Fibroblast of skin of left biceps (primary cell): Measurements from ENCODE around the gene NKAIN2.

Experiments used
- DNase-seq, 2 experiments: peaks; one replicate each; pipeline ENCODE4 v3.0.0-alpha.2; 2013; ENCODE audit warnings: low read depth in 2 of 2

The NKAIN2 gene

GRCh38 chr6:124567401-124567800 is 763.7 kb downstream of the NKAIN2 start:
- no peak for DNase-seq

GRCh38 chr6:124573953-124574352 is 770.3 kb downstream of the NKAIN2 start:
- DNase-seq, result no peak

- DNase-seq, result no peak
Measured at GRCh38 chr6:124577734-124578281, 774.1 kb downstream of the NKAIN2 start.

DNA sequence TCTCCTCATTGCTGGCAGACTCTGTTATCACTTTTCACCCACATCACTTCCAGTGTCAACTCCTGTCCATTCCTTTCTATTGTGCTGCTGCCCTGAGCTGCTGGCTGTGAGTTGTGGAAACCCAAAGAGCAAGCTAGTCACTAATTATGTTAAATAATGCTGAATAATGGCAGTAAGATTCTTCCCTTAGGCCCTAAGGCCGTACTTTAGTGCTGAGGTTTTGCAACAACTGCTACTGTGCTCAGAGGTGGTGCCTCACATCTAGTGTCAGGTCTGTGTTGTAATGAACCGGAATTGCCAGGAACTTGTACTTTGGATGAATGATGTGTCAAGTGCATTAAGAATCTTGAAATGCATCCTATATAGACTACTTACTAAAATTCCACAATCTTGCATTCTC is 786.3 kb downstream of the NKAIN2 start:
- DNase-seq, result no peak

GRCh38 chr6:124599656-124600055 is 796.0 kb downstream of the NKAIN2 start:
- no peak for DNase-seq

DNA sequence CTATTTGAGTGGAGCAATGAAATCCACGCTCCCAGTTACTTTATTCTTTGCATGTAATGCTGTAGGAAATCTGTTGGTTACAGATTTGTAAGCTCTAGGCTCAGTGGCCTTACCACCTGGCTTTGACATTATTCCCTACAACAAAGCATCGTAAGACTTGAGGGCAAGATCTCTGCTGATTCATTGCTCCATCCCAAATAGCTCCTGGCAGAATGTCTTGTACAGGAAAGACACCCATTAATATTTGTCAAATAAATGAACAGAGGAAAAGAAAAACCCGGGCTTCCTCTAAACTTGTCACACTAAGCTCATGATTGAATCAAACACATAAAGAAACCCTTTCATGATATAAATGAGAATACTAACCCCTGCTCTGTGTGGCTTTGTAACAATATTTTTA is 801.1 kb downstream of the NKAIN2 start:
- no peak for DNase-seq

- DNase-seq, result no peak
Measured at GRCh38 chr6:124607119-124607627, 803.5 kb downstream of the NKAIN2 start.

- no peak for DNase-seq
Measured at GRCh38 chr6:124613031-124613430, 809.4 kb downstream of the NKAIN2 start.

- DNase-seq, result no peak
Measured at GRCh38 chr6:124622351-124622750, 818.7 kb downstream of the NKAIN2 start.

DNA sequence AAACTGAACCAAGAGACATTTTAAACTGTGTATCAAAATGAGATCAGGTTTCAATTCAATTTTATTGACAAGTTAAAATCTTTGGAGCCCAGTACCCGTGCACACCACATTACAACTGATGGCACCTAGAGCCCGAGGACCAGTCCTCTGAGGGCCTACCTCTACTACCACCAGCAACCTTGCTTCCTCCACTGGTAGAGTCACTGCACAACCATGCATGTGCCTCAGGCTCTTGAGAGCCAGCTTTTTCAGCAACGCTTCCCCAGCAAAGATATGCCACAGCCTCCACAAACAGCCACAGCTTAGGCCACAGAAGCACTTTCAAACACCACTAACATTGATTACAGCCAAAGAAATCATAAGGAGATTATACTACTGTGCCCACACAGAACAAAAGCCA is 830.0 kb downstream of the NKAIN2 start:
- no peak for DNase-seq

DNA sequence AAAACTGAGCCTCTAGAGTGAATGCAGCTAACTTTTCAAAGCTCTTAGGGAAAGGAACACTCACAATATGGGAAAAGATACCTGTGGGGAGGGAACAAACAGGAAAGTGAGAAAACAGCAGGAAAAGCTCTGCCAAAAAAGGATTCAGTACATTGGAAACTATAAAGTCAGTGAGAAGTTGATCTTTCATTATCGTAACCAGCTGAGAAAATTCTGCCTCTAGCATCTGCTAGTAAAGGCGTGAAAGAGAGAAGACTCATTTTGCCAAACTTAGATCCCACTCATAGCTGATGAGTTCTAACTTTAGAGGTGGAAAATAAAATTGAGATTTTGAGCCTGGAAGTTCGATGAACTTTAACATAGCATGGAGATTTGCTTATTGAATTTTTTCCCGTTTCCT is 836.8 kb downstream of the NKAIN2 start:
- DNase-seq, result no peak

DNA sequence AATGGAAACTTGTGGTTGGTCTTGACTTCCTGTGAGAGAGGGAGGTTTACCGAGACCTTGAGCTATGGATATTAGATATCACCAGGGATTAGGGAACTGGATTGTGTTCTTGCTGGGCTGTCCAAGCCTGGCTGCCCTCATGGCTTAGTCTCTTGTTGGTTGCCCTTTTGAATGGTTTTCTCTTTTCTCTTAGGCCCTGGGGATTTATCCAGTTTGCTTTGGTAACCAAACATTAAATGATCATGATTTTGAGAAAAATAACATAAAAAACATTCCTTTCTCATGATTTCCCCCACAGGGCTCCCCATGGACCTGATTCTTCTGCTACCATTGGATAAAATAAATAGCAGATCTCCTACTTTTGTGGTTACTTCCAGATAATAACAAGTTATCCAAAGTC is 852.2 kb downstream of the NKAIN2 start:
- no peak for DNase-seq

- DNase-seq, result no peak
Measured at GRCh38 chr6:124658053-124658452, 854.4 kb downstream of the NKAIN2 start.

DNA sequence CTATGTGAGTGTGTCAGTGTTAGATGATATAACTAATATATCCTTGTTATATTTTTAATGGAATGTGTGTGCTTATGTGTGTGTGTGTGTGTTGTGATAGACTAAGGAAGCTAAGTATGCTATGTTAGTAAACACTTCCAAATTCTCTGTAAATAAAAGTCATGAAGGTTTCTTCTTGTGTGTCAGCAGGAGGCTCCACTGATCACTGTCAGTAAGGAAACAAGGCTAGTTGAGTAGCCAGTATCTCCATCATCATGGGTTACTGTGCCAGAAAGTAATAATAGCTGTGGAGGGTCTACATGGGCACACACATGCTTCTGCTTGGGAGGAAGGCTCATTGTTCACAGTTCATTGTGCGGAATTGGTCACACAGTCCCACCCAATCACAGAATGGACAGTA is 855.8 kb downstream of the NKAIN2 start:
- no peak for DNase-seq

DNA sequence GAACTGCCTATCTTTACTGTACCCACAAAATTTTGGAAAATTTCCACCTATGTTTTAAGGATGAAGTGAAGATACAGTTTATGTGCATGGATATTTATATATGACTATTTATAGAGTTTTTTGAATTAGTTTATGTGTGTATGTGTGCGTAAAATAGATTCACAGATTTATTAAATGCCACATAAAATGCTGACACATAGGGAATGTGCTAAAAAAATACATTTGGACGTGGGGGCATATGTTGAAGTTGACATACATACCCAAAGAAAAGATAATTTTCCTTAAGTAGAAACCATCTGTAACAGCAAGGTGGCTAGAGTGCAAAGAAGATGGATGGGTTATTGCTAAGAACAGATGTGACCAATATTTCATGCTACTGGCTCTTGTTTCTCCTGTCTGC is 856.5 kb downstream of the NKAIN2 start:
- DNase-seq, result no peak

GRCh38 chr6:124661097-124661661 is 857.5 kb downstream of the NKAIN2 start:
- DNase-seq, result no peak

GRCh38 chr6:124668028-124668427 is 864.4 kb downstream of the NKAIN2 start:
- DNase-seq, result no peak

- DNase-seq, result no peak
Measured at GRCh38 chr6:124669713-124670480, 866.2 kb downstream of the NKAIN2 start.

DNA sequence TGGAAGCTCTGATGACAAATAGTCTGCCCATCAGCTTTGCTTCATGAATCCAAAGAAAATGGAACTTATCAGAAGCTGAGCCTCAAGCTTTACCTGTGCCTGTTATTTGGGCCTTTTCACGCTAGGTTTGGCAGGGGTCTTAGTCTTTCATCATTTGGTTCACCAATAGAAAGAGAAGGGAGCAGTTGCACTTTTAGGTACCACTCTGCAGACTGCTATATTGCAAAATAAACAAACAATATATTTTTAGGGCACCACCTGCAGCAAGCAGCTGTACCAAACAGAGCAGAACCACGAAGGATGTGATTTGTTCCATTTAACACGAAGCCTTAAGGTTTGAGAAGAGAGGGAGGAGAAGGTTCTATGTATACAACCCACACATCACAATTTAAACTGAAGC is 867.1 kb downstream of the NKAIN2 start:
- no peak for DNase-seq

- no peak for DNase-seq
Measured at GRCh38 chr6:124671324-124671723, 867.7 kb downstream of the NKAIN2 start.

DNA sequence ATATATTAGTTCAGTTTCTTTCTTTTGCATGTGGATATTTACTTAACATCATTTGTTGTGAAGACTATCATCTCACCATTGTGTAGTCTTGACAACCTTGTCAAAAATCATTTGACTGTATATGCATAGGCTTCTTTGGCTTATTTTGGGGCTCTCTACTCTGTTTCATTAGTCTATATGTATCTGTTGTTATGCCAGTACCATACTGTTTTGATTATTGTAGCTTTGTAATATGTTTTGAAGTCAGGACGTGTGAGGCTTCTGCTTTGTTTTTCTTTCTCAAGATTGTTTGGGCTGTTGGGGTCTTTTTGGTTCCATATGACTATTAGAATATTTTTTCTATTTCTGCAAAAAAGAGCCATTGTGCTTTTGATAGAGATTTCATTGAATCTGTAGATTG is 870.4 kb downstream of the NKAIN2 start:
- no peak for DNase-seq

- DNase-seq, result peak; percentile 66 to 75
Measured at GRCh38 chr6:124676033-124676432, 872.4 kb downstream of the NKAIN2 start.

GRCh38 chr6:124677874-124678273 is 874.2 kb downstream of the NKAIN2 start:
- DNase-seq, result no peak
